GM21619 (cell line): ENCODE data around the gene VPS26B.

ENCODE experiments used
- ATAC-seq: cut with Tn5 transposase; IDR thresholded peaks from one replicate; pipeline ENCODE4 v1.9.1; 2021; ENCODE audit not compliant: unreplicated experiment

The VPS26B gene

GRCh38 chr11:134257101-134257500 is 32.6 kb downstream of the VPS26B start:
- ATAC-seq, result no peak

- ATAC-seq, result no peak
These were observed 34.1 kb downstream of the VPS26B start for GRCh38 chr11:134258577-134258976.

- ATAC-seq, result no peak
These were observed 36.0 kb downstream of the VPS26B start for GRCh38 chr11:134260503-134260902.

- no peak for ATAC-seq
These were observed 36.5 kb downstream of the VPS26B start for GRCh38 chr11:134260983-134261382.

- ATAC-seq, result no peak
These were observed 37.4 kb downstream of the VPS26B start for GRCh38 chr11:134261626-134262488.

GRCh38 chr11:134264966-134265764 is 40.7 kb downstream of the VPS26B start:
- no peak for ATAC-seq

- ATAC-seq, result no peak
These were observed 42.0 kb downstream of the VPS26B start for GRCh38 chr11:134266440-134266839.

GRCh38 chr11:134266841-134267251 is 42.4 kb downstream of the VPS26B start:
- no peak for ATAC-seq

- no peak for ATAC-seq
These were observed 43.0 kb downstream of the VPS26B start for GRCh38 chr11:134267461-134267860.

GRCh38 chr11:134267966-134268365 is 43.5 kb downstream of the VPS26B start:
- no peak for ATAC-seq

- ATAC-seq, result no peak
These were observed 45.8 kb downstream of the VPS26B start for GRCh38 chr11:134270250-134270714.

GRCh38 chr11:134271978-134272377 is 47.5 kb downstream of the VPS26B start:
- no peak for ATAC-seq

- ATAC-seq, result no peak
These were observed 48.2 kb downstream of the VPS26B start for GRCh38 chr11:134272381-134273316.

GRCh38 chr11:134273317-134273712 is 48.8 kb downstream of the VPS26B start:
- ATAC-seq, result no peak

- ATAC-seq, result no peak
These were observed 50.7 kb downstream of the VPS26B start for GRCh38 chr11:134275188-134275533.

GRCh38 chr11:134275534-134276395 is 51.3 kb downstream of the VPS26B start, which contains the start of gene GLB1L3:
Gene GLB1L3 (plus strand): TSS chr11:134276379. CDS start chr11:134276741, 362 bp downstream.
- peak; percentile 70 for ATAC-seq

GRCh38 chr11:134276396-134277182 is 52.1 kb downstream of the VPS26B start:
- ATAC-seq, result peak; percentile 21

GRCh38 chr11:134277183-134278001 is 52.9 kb downstream of the VPS26B start:
- no peak for ATAC-seq
